ENCODE data around the gene HSPA5.

GRCh38 chr9:125272697-125273096 lies 31.6 kb upstream of the HSPA5 start:
- TF ChIP-seq CTCF (IDR thresholded peaks at IDR 0.05) = no peak
- no peak for TF ChIP-seq POLR2AphosphoS5 (IDR thresholded peaks at IDR 0.05)
- no peak for TF ChIP-seq EP300 (IDR thresholded peaks at IDR 0.05)
